Uterus (tissue), 4 donors: ENCODE data around the gene ELL2. TPM values are rescaled to one million over a fixed set of nuclear protein-coding genes. Genes with fewer than 3 reads are reported as not detected.

Source experiments
- DNase-seq, 2 donors: peaks; one replicate each; pipeline ENCODE4 v3.0.0-alpha.2; 2019 to 2020
- H3K27ac ChIP-seq, 2 donors: fragments of 200-600 bp; sonication (generic); 1 replicate in 1 of 2; 2 replicates in 1 of 2; pipeline ENCODE4 v1.5.1; 2016 to 2018
- H3K27me3 ChIP-seq, 2 donors: fragments of 200-600 bp; sonication (generic); one replicate each; pipeline ENCODE4 v1.5.1; 2018 to 2019; ENCODE audit warnings: control low read depth in 1 of 2
- H3K36me3 ChIP-seq, 2 donors: fragments of 200-600 bp; sonication (generic); one replicate each; pipeline ENCODE4 v1.5.1; 2019; ENCODE audit warnings: control low read depth in 1 of 2
- H3K4me1 ChIP-seq, 2 donors: fragments of 200-600 bp; sonication (generic); one replicate each; pipeline ENCODE4 v1.5.1; 2018 to 2019; ENCODE audit warnings: control low read depth in 1 of 2
- H3K4me3 ChIP-seq, 2 donors: fragments of 200-600 bp; sonication (generic); 1 replicate in 1 of 2; 2 replicates in 1 of 2; pipeline ENCODE4 v1.5.1; 2018 to 2019; ENCODE audit warnings: mild to moderate bottlenecking in 1 of 2
- H3K9me3 ChIP-seq, 2 donors: fragments of 200-600 bp; sonication (generic); one replicate each; pipeline ENCODE4 v1.5.1; 2019; ENCODE audit warnings: control low read depth in 1 of 2
- CTCF ChIP-seq, 4 experiments: fragments of 200-600 bp in 2 of 4; fragments of 450-650 bp in 2 of 4; sonication (generic) in 2 of 4; IDR thresholded peaks; one replicate each; pipeline ENCODE4 v1.5.1; 2016 to 2019; ENCODE audit warnings: antibody characterized with exemption in 4 of 4, mild to moderate bottlenecking in 2 of 4, moderate library complexity in 1 of 4
- POLR2A ChIP-seq, 2 donors: fragments of 450-650 bp; IDR thresholded peaks; one replicate each; pipeline ENCODE4 v1.6.1; 2016; ENCODE audit warnings: antibody characterized with exemption in 2 of 2, mild to moderate bottlenecking in 1 of 2, moderate library complexity in 1 of 2
- intact Hi-C: fragments of 100-400 bp; cut with DNase I; formaldehyde crosslinking; loops from one replicate; pipeline ENCODE4 v1.15.1; 2023; ENCODE audit warnings: low total_unique reads
- total RNA-seq, 4 donors: library from RNA; depleted of rRNA in 3 of 4; stranded (reverse); fragments of >200 nt in 3 of 4; gene quantifications; one replicate each; pipeline versions ENCODE4 v1.1.0 to v1.2.4, GENCODE V29; 2014 to 2023
- donor health status: DM: yes; HTN: yes; CAD: no.

The ELL2 gene
- total RNA-seq, 4 donors from 2014 or later: 2.3 to 53.2 (median 16.0) TPM

DNA sequence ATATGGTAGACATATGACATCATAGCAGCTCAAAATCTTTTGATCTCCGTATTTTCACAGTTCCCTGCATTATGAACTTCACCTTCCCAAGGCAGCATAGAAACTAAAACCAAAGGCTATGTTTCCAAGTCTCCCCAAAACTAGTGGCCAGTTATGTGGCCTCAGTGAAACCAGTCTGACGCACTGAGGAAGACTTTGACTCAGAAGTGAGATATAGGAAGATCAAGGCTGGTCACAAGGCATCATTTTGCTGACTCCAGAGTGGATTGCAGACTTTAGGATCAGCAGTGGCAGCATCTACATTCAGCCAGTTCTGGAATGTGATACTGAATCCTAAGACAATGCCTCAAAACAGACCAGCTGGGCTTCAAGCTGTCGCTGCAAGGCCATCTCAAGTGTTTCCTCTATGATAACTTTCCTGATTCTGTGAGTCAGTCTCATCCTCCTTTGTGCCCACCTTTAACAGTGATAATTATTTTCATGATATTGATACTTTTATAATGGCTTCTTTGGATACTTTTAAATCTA, 34.4 kb upstream of the ELL2 start:
- H3K27me3 ChIP-seq: no peaks in the 10 kb centered on the region
- no peaks in the 10 kb centered on the region for H3K36me3 ChIP-seq
- no peaks in the 10 kb centered on the region for H3K4me1 ChIP-seq
- no peak overlapping the region for H3K4me3 ChIP-seq
- H3K9me3 ChIP-seq: no peaks in the 10 kb centered on the region
- H3K27ac ChIP-seq: no peak overlapping the region
- no peak for TF ChIP-seq CTCF (IDR thresholded peaks at IDR 0.05)
- no peak for TF ChIP-seq POLR2A (IDR thresholded peaks at IDR 0.05)
- DNase-seq: no peak
- intact Hi-C loops: no loop called here

- Histone ChIP-seq H3K27me3 (no peaks in the 10 kb centered on the region), H3K36me3 (no peaks in the 10 kb centered on the region), H3K4me3 (no peak overlapping the region), H3K27ac (no peak overlapping the region), H3K9me3 (no peaks in the 10 kb centered on the region), H3K4me1 (no peaks in the 10 kb centered on the region)
- DNase-seq: no peak
- no peak for TF ChIP-seq CTCF (IDR thresholded peaks at IDR 0.05)
- TF ChIP-seq POLR2A (IDR thresholded peaks at IDR 0.05): no peak
- intact Hi-C loops: no loop called here
Measured at GRCh38 chr5:95993776-95994175, 32.1 kb upstream of the ELL2 start.

DNA sequence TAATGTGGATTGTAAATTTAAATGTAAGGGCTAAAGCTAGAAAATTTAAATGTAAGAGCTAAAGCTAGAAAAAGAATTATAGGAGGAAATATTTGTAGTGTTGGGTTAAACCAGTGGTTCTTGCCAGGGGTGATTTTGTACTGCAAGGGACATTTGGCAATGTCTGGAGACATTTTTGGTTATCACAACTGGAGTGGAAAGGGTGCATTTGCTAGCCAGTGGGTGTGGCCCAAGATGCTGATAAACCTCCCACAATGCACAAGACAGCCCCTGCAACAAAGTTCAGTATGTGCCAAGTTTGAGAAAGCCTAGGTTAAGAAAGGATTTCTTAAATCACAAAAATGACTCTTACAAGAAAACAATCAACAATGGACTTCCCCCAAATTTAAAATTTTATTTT, 31.6 kb upstream of the ELL2 start:
- H3K27me3 ChIP-seq: no peaks in the 10 kb centered on the region
- intact Hi-C loops: no loop called here
- TF ChIP-seq CTCF (IDR thresholded peaks at IDR 0.05): no peak
- TF ChIP-seq POLR2A (IDR thresholded peaks at IDR 0.05): no peak
- no peak overlapping the region for H3K4me3 ChIP-seq
- H3K27ac ChIP-seq: no peak overlapping the region
- no peaks in the 10 kb centered on the region for H3K36me3 ChIP-seq
- no peaks in the 10 kb centered on the region for H3K9me3 ChIP-seq
- no peaks in the 10 kb centered on the region for H3K4me1 ChIP-seq
- DNase-seq: no peak

- Histone ChIP-seq H3K27ac (no peak overlapping the region), H3K4me1 (peaks cover 0 to under 1% of the 10 kb centered on the region in 2 donors), H3K36me3 (no peaks in the 10 kb centered on the region), H3K4me3 (no peak overlapping the region), H3K9me3 (no peaks in the 10 kb centered on the region), H3K27me3 (no peaks in the 10 kb centered on the region)
- no peak for DNase-seq
- no peak for TF ChIP-seq CTCF (IDR thresholded peaks at IDR 0.05)
- TF ChIP-seq POLR2A (IDR thresholded peaks at IDR 0.05): no peak
- intact Hi-C loops: no loop called here
Measured at GRCh38 chr5:95989283-95990048, 27.8 kb upstream of the ELL2 start.

GRCh38 chr5:95988877-95989276, 27.2 kb upstream of the ELL2 start:
- Histone ChIP-seq H3K27me3 (no peaks in the 10 kb centered on the region), H3K27ac (no peak overlapping the region), H3K36me3 (no peaks in the 10 kb centered on the region), H3K4me1 (peaks cover 0 to 3% of the 10 kb centered on the region in 2 donors), H3K4me3 (no peak overlapping the region), H3K9me3 (no peaks in the 10 kb centered on the region)
- no peak for DNase-seq
- intact Hi-C loops: no loop called here
- no peak for TF ChIP-seq POLR2A (IDR thresholded peaks at IDR 0.05)
- no peak for TF ChIP-seq CTCF (IDR thresholded peaks at IDR 0.05)
